Measurements from ENCODE around the gene PTPRU.

PTPRU gene

GRCh38 chr1:29235955-29236711 lies at the start of gene PTPRU:
Gene PTPRU (plus strand): TSS chr1:29236522. CDS start chr1:29236645, 123 bp downstream.
- peak; percentile 87 for DNase-seq

- no peak for DNase-seq
Observed at GRCh38 chr1:29186707-29187106, 49.6 kb upstream of the PTPRU start.

GRCh38 chr1:29190718-29191117 lies 45.6 kb upstream of the PTPRU start:
- no peak for DNase-seq

- no peak for DNase-seq
Observed at GRCh38 chr1:29193879-29194455, 42.4 kb upstream of the PTPRU start.

GRCh38 chr1:29195881-29196291 lies 40.4 kb upstream of the PTPRU start:
- no peak for DNase-seq

GRCh38 chr1:29196863-29197589 lies 39.3 kb upstream of the PTPRU start:
- no peak for DNase-seq

- DNase-seq, result no peak
Observed at GRCh38 chr1:29197590-29197924, 38.8 kb upstream of the PTPRU start.

- DNase-seq, result no peak
Observed at GRCh38 chr1:29197993-29198392, 38.3 kb upstream of the PTPRU start.

- DNase-seq, result no peak
Observed at GRCh38 chr1:29200906-29201594, 35.3 kb upstream of the PTPRU start.

GRCh38 chr1:29201595-29202051 lies 34.7 kb upstream of the PTPRU start:
- no peak for DNase-seq

GRCh38 chr1:29202053-29202452 lies 34.3 kb upstream of the PTPRU start:
- peak; percentile 53 for DNase-seq

- peak; percentile 94 for DNase-seq
Observed at GRCh38 chr1:29202584-29203340, 33.6 kb upstream of the PTPRU start.

- no peak for DNase-seq
Observed at GRCh38 chr1:29208442-29208841, 27.9 kb upstream of the PTPRU start.

- no peak for DNase-seq
Observed at GRCh38 chr1:29209173-29209572, 27.1 kb upstream of the PTPRU start.

GRCh38 chr1:29210278-29211085 lies 25.8 kb upstream of the PTPRU start:
- no peak for DNase-seq

- no peak for DNase-seq
Observed at GRCh38 chr1:29211086-29212030, 25.0 kb upstream of the PTPRU start.

- DNase-seq, result no peak
Observed at GRCh38 chr1:29213055-29213454, 23.3 kb upstream of the PTPRU start.

GRCh38 chr1:29217633-29218032 lies 18.7 kb upstream of the PTPRU start:
- DNase-seq, result no peak

- DNase-seq, result no peak
Observed at GRCh38 chr1:29218223-29218622, 18.1 kb upstream of the PTPRU start.

GRCh38 chr1:29221296-29221695 lies 15.0 kb upstream of the PTPRU start:
- no peak for DNase-seq

All from right hindlimb (tissue), 1 donor.